GM19395 (cell line): Measurements from ENCODE around the gene SLC29A3.
"Not testable (repeated sequence)": the region's sequence is repeated elsewhere in the genome, so short reads cannot be mapped to it uniquely, and the experiment has no call there.

Experiments
- ATAC-seq: cut with Tn5 transposase; IDR thresholded peaks from one replicate; pipeline ENCODE4 v1.9.1; 2021; ENCODE audit warnings: mild to moderate bottlenecking, moderate library complexity; ENCODE audit not compliant: unreplicated experiment

The SLC29A3 gene

GRCh38 chr10:71319042-71319799 is at the start of gene SLC29A3:
Gene SLC29A3 (plus strand): TSS chr10:71319259. CDS start chr10:71319310, 51 bp downstream.
- ATAC-seq: peak; percentile 80

DNA sequence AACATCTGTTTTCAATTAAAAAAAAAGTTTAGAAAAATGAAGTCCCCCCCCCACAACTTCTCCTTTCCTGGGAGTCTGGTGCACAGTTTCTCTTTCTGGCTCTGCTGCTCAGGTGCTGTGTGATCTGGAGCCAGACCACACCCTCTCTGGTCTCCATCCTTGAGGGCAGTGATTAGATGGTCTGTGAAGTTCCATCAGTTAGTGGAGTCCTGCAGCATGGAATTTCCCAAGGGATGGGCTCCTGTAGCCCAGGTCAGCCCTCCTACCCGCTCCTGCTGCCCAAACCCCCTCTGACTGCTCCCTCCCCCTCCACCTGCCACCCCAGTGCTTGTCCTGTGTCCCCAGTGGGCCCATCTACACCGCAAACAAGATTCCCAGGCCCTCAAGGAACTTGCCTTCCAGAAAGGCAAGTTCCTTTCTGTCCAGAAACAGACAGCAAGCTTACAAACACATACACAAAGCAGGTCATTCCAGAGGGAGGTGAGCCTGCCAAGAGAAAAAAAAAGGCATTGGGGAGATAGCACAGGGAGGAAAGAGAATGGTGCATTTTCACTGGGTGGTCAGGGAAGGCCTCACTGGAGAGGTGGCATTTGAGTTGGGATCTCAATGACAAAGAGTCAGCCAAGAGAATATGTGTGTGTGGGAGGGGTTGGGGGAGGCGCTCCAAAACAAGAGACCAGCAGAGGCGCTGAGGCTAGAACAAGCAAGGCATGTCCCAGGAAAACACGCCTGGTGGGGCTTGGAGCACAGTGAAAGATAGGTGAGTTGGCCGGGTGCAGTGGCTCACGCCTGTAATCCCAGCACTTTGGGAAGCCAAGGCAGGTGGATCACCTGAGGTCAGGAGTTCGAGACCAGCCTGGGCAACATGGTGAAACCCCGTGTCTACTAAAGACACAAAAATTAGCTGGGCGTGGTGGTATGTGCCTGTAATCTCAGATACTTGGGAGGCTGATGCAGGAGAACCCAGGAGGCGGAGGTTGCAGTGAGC is 49.5 kb upstream of the SLC29A3 start:
- ATAC-seq: no peak

- ATAC-seq: no peak
Observed at GRCh38 chr10:71270301-71271220, 48.5 kb upstream of the SLC29A3 start.

DNA sequence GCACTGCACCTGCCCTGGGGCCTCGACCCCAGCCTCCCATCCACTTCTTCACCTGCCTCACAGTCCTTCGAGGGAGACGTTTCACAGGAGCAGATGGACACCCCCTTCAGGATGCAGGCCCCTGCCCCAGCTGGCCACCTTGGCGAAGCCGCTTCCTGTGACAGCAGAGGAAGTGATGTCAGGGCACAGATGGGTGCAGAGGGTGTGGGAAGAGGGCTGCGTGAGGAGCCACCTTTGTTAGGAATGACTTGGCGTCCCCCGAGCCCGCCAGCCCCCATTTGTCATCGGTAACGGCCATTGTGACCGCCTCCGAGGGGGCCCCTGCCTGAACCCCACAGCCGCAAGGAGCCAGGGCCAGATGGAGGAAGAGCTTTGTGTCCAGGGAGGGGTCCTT is 47.4 kb upstream of the SLC29A3 start:
- ATAC-seq: no peak

- no peak for ATAC-seq
Observed at GRCh38 chr10:71272056-71272771, 46.8 kb upstream of the SLC29A3 start.

DNA sequence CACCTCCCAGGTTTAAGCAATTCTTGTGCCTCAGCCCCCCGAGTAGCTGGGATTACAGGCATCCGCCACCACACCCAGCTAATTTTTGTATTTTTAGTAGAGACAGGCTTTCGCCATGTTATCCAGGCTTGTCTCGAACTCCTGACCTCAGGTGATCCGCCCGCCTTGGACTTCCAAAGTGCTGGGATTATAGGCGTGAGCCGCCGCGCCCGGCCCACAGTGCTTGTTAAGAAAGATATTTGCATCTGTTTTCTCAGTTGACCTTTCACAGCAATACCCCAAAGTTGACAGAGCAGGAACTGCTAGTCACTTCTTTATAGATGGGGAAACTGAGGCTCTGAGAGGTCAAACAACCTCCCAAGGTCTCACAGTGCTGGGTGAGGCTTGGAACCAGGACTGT is 46.1 kb upstream of the SLC29A3 start:
- ATAC-seq: not testable (repeated sequence)

GRCh38 chr10:71273506-71273905 is 45.6 kb upstream of the SLC29A3 start:
- no peak for ATAC-seq

GRCh38 chr10:71274901-71275796 is 43.9 kb upstream of the SLC29A3 start:
- ATAC-seq: no peak

GRCh38 chr10:71276873-71277272 is 42.2 kb upstream of the SLC29A3 start:
- ATAC-seq: no peak

DNA sequence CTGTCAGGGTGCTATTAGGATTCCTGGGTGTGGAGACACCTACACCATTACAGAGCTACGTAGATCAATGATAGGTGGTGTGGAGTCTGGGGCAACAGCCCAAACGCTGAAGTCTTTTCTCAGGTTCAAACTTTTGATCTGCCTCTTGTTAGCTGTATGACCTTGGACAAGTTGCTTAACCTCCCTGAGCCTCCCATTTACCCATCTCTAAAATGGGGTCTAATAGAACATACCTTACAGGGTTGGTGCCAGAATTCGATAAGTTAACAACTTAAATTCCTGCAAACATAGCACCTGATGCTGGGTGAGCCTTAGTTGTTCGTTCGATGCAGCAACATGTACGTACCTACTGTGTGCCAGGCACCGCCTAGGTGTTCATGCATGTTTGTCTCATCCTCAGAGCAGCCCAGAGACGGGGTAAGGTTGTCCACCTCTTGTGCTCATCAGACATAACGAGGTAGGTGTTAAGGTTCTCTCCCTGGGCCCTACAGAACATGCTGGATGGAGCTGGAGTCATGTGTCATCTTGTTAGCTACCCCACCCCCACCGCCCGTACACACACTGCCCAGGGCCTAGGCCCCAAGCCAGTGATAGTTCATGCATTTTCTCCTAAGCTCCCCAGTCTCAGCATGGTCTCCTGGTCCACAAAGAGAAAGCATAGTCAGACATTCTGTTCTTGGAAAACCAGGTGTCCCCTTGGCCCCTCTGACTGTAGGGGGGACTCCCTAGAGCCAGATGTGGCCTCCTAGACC is 41.0 kb upstream of the SLC29A3 start:
- ATAC-seq: no peak

DNA sequence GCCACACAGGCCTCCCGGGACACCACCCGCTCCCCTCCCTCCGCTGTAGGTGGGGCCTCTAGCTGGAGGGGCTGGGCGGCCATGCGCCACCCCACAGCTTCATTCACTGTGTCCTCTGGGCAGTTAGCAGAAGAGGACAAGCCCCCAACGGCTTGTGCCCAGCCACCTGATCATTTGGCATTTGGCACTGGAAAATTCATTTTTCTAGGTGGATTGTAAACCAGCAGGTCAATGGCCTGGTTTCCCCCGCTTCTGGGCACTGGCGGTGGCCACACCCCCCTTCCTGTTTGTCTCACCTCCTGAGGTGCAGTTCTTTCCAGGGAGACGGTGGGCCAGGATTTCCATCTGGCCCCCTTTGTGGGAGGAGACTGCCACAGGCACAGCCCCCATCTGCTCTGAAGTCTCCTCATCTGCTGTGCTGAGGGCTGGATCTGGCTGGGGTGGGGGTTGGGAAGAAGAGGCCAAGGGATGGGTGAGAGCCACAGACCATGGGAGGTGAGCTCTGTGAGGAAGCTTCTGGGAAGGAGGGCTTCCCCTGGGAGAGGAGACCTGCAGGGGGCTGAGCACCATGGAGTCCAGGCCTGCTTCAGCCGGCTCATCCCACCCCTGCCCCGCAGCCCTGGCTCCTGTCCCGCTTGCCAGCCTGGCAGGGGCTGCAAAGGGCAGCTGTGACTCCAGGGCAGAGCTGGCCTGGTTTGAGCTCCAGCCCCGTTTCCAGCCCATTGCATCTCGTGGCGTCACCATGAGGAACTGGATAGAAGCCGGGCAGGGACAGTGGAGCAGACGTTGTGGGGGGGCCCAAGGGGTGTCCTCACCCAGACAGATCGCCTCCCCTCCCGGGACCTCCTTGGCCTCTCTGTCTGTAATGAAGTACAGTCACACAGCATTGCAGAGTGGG is 40.1 kb upstream of the SLC29A3 start:
- ATAC-seq: no peak

DNA sequence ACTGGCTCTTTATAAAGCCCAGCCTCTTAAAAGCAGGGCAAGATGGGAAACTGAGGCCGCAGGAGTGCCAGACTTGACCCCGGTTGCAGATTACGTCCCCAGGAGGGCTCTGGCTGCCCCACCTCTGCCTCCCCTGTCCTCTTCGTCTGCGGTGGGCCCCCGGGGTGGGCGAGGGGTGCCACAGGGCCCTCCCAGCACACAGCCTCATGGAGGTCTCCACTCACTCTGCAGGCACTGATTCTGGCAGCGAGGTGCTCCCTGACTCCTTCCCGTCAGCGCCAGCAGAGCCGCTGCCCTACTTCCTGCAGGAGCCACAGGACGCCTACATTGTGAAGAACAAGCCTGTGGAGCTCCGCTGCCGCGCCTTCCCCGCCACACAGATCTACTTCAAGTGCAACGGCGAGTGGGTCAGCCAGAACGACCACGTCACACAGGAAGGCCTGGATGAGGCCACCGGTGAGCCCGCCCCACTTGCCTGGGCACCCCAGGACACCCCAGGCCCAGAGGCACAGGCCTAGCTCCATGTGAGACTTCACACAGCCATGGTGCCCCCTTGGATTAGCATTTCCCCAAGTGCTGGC is 39.4 kb upstream of the SLC29A3 start:
- no peak for ATAC-seq

DNA sequence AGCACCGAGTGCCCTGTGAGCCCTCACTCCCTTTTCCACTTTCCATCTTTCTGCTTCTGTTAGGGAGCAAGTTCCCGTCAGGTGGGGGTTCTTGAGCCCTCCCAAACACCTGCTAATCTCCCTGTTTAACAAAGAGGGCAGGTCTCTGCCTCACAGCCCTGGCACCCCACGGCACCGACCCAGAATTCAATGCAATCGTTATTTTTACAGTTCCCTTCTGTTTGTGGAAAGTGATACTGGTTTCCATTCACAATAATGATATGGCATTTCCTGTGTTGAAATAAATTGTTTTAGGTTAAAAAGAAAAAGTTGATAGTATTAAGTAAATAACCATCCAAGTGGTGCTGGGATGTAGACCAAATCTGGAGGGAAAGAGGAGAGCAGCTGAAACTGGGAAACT is 38.8 kb upstream of the SLC29A3 start:
- ATAC-seq: no peak

DNA sequence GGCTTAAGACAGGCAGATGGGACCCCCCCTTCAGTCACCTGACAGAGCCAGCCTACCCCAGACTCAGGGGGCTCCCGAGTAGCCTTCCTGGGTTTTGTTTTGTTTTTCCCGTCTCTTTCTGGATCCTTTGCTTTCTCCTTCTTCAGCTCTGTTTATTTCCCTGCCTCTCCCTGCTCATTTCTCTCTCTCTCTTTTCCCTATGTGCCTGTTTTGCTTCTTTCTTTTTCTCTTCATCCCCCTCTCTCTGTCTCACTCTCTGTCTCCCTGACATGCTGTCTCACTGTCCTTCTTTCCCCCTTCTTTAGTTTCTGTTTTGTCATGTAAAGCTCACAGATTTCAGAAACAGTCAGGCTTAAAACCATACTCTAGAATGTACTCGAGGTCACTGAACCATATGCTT is 38.2 kb upstream of the SLC29A3 start:
- no peak for ATAC-seq

- ATAC-seq: no peak
Observed at GRCh38 chr10:71281646-71282322, 37.3 kb upstream of the SLC29A3 start.

GRCh38 chr10:71282323-71282680 is 36.8 kb upstream of the SLC29A3 start:
- ATAC-seq: no peak

DNA sequence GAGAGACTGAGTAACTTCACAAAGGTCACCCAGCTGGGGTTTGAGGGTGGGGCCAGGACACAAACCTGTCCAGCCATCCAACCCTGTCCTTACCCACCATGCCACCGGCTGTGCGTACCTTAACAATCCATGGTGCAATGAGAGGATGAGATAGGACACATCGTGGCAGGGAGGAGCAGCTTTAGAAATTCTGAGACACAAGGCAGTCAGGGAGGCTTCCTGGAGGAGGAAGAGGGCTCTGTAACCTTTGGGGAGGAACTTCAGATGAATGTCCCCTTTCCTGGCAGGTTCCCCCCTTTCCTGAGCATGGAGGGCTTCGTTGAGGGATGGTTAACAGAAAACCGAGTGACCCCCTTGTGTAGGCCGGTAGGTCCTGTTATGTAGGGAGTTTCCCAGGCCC is 35.6 kb upstream of the SLC29A3 start:
- no peak for ATAC-seq
